HEK293 (cell line): ENCODE measurements around the gene SCML2.

ENCODE experiments used
- CTCF ChIA-PET: fragments of 350-600 bp; formaldehyde crosslinking; extraction: SDS; loops from one replicate; lab custom pipeline; 2021; ENCODE audit warnings: antibody characterized with exemption; lab: Yijun Ruan, JAX
- POLR2A ChIA-PET: fragments of 300-600 bp; formaldehyde crosslinking; extraction: SDS; loops from one replicate; lab custom pipeline; 2020; ENCODE audit warnings: antibody characterized with exemption, inconsistent platforms; lab: Yijun Ruan, JAX
- H3K27ac ChIP-seq: fragments of 200-500 bp; sonication (Bioruptor generic); 2 replicates; pipeline ENCODE4 v1.5.1; 2014; ENCODE audit warnings: low read depth, low read length, control low read depth, inconsistent platforms; ENCODE audit errors: extremely low read depth
- H3K36me3 ChIP-seq, 2 experiments: fragments of 200-500 bp in 1 of 2; sonication (Bioruptor generic) in 1 of 2; 1 replicate in 1 of 2; 2 replicates in 1 of 2; pipeline ENCODE4 v1.5.1; 2014 to 2017; ENCODE audit warnings: inconsistent platforms in 2 of 2, low read length in 2 of 2; ENCODE audit not compliant: control insufficient read depth in 2 of 2, insufficient read depth in 1 of 2
- H3K4me1 ChIP-seq: fragments of 200-500 bp; sonication (Bioruptor generic); 2 replicates; pipeline ENCODE4 v1.5.1; 2014; ENCODE audit warnings: mild to moderate bottlenecking, low read length, inconsistent platforms; ENCODE audit not compliant: control insufficient read depth, insufficient read depth
- H3K4me3 ChIP-seq: 2 replicates; pipeline ENCODE4 v1.5.1; 2011; ENCODE audit warnings: low read depth, mild to moderate bottlenecking, control low read depth, low read length, moderate library complexity
- H3K9me3 ChIP-seq: fragments of 200-500 bp; sonication (Bioruptor generic); 2 replicates; pipeline ENCODE4 v1.5.1; 2014; ENCODE audit warnings: low read depth, low read length, inconsistent platforms; ENCODE audit not compliant: control insufficient read depth, insufficient read depth
- BCL11A ChIP-seq: fragments of 450-650 bp; formaldehyde crosslinking; IDR thresholded peaks from 2 replicates; pipeline ENCODE4 v1.5.1; 2016; ENCODE audit warnings: low read depth, missing biosample characterization, missing genetic modification characterization
- INSM2 ChIP-seq: fragments of 450-650 bp; formaldehyde crosslinking; IDR thresholded peaks from 2 replicates; pipeline ENCODE4 v1.5.1; 2016; ENCODE audit warnings: missing biosample characterization, missing genetic modification characterization
- MEIS1 ChIP-seq: sonication (generic); formaldehyde crosslinking; IDR thresholded peaks from 2 replicates; pipeline ENCODE4 v1.8.1; 2022; ENCODE audit warnings: missing genetic modification reagents, mild to moderate bottlenecking, borderline replicate concordance
- MZF1 ChIP-seq: fragments of 450-650 bp; formaldehyde crosslinking; IDR thresholded peaks from 2 replicates; pipeline ENCODE4 v1.5.1; 2017; ENCODE audit warnings: missing biosample characterization, missing genetic modification characterization, borderline replicate concordance
- ZNF121 ChIP-seq: fragments of 450-650 bp; formaldehyde crosslinking; IDR thresholded peaks from 2 replicates; pipeline ENCODE4 v1.5.1; 2016; ENCODE audit warnings: missing biosample characterization, missing genetic modification characterization
- ZNF2 ChIP-seq: fragments of 450-650 bp; formaldehyde crosslinking; IDR thresholded peaks from 2 replicates; pipeline ENCODE4 v1.5.1; 2016; ENCODE audit warnings: missing biosample characterization, missing genetic modification characterization
- ZNF223 ChIP-seq: fragments of 450-650 bp; formaldehyde crosslinking; IDR thresholded peaks from 2 replicates; pipeline ENCODE4 v1.5.1; 2016; ENCODE audit warnings: missing biosample characterization, missing genetic modification characterization
- ZNF26 ChIP-seq: fragments of 450-650 bp; formaldehyde crosslinking; IDR thresholded peaks from 2 replicates; pipeline ENCODE4 v1.5.1; 2016; ENCODE audit warnings: missing biosample characterization, missing genetic modification characterization
- ZNF394 ChIP-seq: fragments of 450-650 bp; formaldehyde crosslinking; IDR thresholded peaks from 2 replicates; pipeline ENCODE4 v1.5.1; 2016; ENCODE audit warnings: missing biosample characterization, missing genetic modification characterization, mild to moderate bottlenecking, moderate library complexity, borderline replicate concordance
- ZNF404 ChIP-seq: fragments of 450-650 bp; formaldehyde crosslinking; IDR thresholded peaks from 2 replicates; pipeline ENCODE4 v1.5.1; 2017; ENCODE audit warnings: missing biosample characterization, missing genetic modification characterization
- ZNF48 ChIP-seq: fragments of 450-650 bp; formaldehyde crosslinking; IDR thresholded peaks from 2 replicates; pipeline ENCODE4 v1.5.1; 2016; ENCODE audit warnings: missing biosample characterization, missing genetic modification characterization
- ZNF529 ChIP-seq: fragments of 450-650 bp; formaldehyde crosslinking; IDR thresholded peaks from 2 replicates; pipeline ENCODE4 v1.5.1; 2017; ENCODE audit warnings: missing genetic modification characterization, missing biosample characterization; ENCODE audit not compliant: insufficient replicate concordance
- ZNF530 ChIP-seq: fragments of 450-650 bp; formaldehyde crosslinking; IDR thresholded peaks from 2 replicates; pipeline ENCODE4 v1.5.1; 2016; ENCODE audit warnings: low read depth, missing biosample characterization, missing genetic modification characterization
- ZNF596 ChIP-seq: fragments of 450-650 bp; IDR thresholded peaks from 2 replicates; pipeline ENCODE4 v1.5.0; 2018; ENCODE audit warnings: missing biosample characterization, mild to moderate bottlenecking, missing genetic modification characterization, moderate library complexity
- ZNF654 ChIP-seq: fragments of 450-650 bp; formaldehyde crosslinking; IDR thresholded peaks from 2 replicates; pipeline ENCODE4 v1.5.1; 2016; ENCODE audit warnings: low read depth, missing biosample characterization, missing genetic modification characterization
- ZNF701 ChIP-seq: fragments of 450-650 bp; formaldehyde crosslinking; IDR thresholded peaks from 2 replicates; pipeline ENCODE4 v1.5.1; 2016; ENCODE audit warnings: missing biosample characterization, missing genetic modification characterization
- ZNF747 ChIP-seq: fragments of 450-650 bp; formaldehyde crosslinking; IDR thresholded peaks from 2 replicates; pipeline ENCODE4 v1.5.1; 2016; ENCODE audit warnings: missing biosample characterization, missing genetic modification characterization
- ZNF785 ChIP-seq: fragments of 450-650 bp; formaldehyde crosslinking; IDR thresholded peaks from 2 replicates; pipeline ENCODE4 v1.5.1; 2016; ENCODE audit warnings: missing biosample characterization, missing genetic modification characterization
- ZSCAN18 ChIP-seq: fragments of 450-650 bp; formaldehyde crosslinking; IDR thresholded peaks from 2 replicates; pipeline ENCODE4 v1.5.1; 2016; ENCODE audit warnings: missing biosample characterization, missing genetic modification characterization
- TF ChIP-seq, protein P1 (sequence below): IDR thresholded peaks from 2 replicates; pipeline ENCODE4 v1.6.1; 2011; ENCODE audit warnings: mild to moderate bottlenecking, low read depth, low read length, borderline replicate concordance
- TF ChIP-seq, protein P2 (sequence below): fragments of 450-650 bp; formaldehyde crosslinking; IDR thresholded peaks from 2 replicates; pipeline ENCODE4 v1.5.1; 2016; ENCODE audit warnings: missing biosample characterization, missing genetic modification characterization
- TF ChIP-seq, protein P3 (sequence below): fragments of 450-650 bp; formaldehyde crosslinking; conservative IDR thresholded peaks from 2 replicates; pipeline ENCODE4 v1.5.1; 2016; ENCODE audit warnings: low read depth, missing biosample characterization, missing genetic modification characterization
- TF ChIP-seq, protein P4 (sequence below): fragments of 450-650 bp; formaldehyde crosslinking; IDR thresholded peaks from 2 replicates; pipeline ENCODE4 v1.5.1; 2017; ENCODE audit warnings: missing biosample characterization, missing genetic modification characterization

SCML2 gene

GRCh38 chrX:18227458-18227857 lies 127.0 kb downstream of the SCML2 start (continued):
- TF ChIP-seq, protein P1, sequence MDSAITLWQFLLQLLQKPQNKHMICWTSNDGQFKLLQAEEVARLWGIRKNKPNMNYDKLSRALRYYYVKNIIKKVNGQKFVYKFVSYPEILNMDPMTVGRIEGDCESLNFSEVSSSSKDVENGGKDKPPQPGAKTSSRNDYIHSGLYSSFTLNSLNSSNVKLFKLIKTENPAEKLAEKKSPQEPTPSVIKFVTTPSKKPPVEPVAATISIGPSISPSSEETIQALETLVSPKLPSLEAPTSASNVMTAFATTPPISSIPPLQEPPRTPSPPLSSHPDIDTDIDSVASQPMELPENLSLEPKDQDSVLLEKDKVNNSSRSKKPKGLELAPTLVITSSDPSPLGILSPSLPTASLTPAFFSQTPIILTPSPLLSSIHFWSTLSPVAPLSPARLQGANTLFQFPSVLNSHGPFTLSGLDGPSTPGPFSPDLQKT: no peak
- TF ChIP-seq ZNF2 (tag by site-specific recombination) (no peak), ZNF701 (tag by site-specific recombination) (no peak), BCL11A (tag by site-specific recombination) (no peak), ZNF529 (tag by site-specific recombination) (no peak), ZNF747 (tag by site-specific recombination) (no peak), INSM2 (tag by site-specific recombination) (no peak), ZNF26 (tag by site-specific recombination) (no peak), ZNF223 (tag by site-specific recombination) (no peak), ZNF596 (tag by site-specific recombination) (no peak), ZNF121 (tag by site-specific recombination) (no peak)

- Histone ChIP-seq H3K27ac (no peak within 1 kb of the TSS), H3K9me3 (no peaks in the 10 kb centered on the region), H3K4me3 (no peak within 1 kb of the TSS), H3K36me3 (no peaks in the 10 kb centered on the region), H3K4me1 (no peaks in the 10 kb centered on the region)
- POLR2A ChIA-PET: no interaction called here
- CTCF ChIA-PET: no interaction called here
- no peak for TF ChIP-seq MEIS1 (CRISPR knock-in tag)
- no peak for TF ChIP-seq ZNF654 (tag by site-specific recombination)
- TF ChIP-seq, protein P2, sequence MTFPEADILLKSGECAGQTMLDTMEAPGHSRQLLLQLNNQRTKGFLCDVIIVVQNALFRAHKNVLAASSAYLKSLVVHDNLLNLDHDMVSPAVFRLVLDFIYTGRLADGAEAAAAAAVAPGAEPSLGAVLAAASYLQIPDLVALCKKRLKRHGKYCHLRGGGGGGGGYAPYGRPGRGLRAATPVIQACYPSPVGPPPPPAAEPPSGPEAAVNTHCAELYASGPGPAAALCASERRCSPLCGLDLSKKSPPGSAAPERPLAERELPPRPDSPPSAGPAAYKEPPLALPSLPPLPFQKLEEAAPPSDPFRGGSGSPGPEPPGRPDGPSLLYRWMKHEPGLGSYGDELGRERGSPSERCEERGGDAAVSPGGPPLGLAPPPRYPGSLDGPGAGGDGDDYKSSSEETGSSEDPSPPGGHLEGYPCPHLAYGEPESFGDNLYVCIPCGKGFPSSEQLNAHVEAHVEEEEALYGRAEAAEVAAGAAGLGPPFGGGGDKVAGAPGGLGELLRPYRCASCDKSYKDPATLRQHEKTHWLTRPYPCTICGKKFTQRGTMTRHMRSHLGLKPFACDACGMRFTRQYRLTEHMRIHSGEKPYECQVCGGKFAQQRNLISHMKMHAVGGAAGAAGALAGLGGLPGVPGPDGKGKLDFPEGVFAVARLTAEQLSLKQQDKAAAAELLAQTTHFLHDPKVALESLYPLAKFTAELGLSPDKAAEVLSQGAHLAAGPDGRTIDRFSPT (tag by site-specific recombination): no peak
- no peak for TF ChIP-seq ZSCAN18 (tag by site-specific recombination)
- no peak for TF ChIP-seq MZF1 (tag by site-specific recombination)
- no peak for TF ChIP-seq ZNF530 (tag by site-specific recombination)
- TF ChIP-seq, protein P3, sequence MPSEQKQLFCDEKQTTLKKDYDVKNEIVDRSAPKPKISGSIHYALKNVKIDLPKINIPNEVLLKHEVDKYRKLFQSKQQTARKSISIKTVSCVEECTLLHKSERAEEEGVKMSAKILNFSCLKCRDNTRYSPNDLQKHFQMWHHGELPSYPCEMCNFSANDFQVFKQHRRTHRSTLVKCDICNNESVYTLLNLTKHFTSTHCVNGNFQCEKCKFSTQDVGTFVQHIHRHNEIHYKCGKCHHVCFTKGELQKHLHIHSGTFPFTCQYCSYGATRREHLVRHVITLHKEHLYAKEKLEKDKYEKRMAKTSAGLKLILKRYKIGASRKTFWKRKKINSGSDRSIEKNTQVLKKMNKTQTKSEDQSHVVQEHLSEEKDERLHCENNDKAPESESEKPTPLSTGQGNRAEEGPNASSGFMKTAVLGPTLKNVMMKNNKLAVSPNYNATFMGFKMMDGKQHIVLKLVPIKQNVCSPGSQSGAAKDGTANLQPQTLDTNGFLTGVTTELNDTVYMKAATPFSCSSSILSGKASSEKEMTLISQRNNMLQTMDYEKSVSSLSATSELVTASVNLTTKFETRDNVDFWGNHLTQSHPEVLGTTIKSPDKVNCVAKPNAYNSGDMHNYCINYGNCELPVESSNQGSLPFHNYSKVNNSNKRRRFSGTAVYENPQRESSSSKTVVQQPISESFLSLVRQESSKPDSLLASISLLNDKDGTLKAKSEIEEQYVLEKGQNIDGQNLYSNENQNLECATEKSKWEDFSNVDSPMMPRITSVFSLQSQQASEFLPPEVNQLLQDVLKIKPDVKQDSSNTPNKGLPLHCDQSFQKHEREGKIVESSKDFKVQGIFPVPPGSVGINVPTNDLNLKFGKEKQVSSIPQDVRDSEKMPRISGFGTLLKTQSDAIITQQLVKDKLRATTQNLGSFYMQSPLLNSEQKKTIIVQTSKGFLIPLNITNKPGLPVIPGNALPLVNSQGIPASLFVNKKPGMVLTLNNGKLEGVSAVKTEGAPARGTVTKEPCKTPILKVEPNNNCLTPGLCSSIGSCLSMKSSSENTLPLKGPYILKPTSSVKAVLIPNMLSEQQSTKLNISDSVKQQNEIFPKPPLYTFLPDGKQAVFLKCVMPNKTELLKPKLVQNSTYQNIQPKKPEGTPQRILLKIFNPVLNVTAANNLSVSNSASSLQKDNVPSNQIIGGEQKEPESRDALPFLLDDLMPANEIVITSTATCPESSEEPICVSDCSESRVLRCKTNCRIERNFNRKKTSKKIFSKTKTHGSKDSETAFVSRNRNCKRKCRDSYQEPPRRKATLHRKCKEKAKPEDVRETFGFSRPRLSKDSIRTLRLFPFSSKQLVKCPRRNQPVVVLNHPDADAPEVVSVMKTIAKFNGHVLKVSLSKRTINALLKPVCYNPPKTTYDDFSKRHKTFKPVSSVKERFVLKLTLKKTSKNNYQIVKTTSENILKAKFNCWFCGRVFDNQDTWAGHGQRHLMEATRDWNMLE: no peak
- TF ChIP-seq ZNF785 (tag by site-specific recombination): no peak
- no peak for TF ChIP-seq ZNF48 (tag by site-specific recombination)
- no peak for TF ChIP-seq ZNF404
- no peak for TF ChIP-seq ZNF394 (tag by site-specific recombination)
- no peak for TF ChIP-seq ZNF701 (tag by site-specific recombination)
- TF ChIP-seq, protein P4, sequence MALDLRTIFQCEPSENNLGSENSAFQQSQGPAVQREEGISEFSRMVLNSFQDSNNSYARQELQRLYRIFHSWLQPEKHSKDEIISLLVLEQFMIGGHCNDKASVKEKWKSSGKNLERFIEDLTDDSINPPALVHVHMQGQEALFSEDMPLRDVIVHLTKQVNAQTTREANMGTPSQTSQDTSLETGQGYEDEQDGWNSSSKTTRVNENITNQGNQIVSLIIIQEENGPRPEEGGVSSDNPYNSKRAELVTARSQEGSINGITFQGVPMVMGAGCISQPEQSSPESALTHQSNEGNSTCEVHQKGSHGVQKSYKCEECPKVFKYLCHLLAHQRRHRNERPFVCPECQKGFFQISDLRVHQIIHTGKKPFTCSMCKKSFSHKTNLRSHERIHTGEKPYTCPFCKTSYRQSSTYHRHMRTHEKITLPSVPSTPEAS (tag by site-specific recombination): no peak
These were observed 133.7 kb downstream of the SCML2 start, which contains the start of gene BEND2 for GRCh38 chrX:18220786-18221185. BEND2 (minus strand) TSS chrX:18220886; CDS start chrX:18220750, 136 bp downstream.
